HL-60 (cell line): ENCODE data around the gene NR1H4.

Experiments
- DNase-seq, 2 experiments: peaks; one replicate each; pipeline ENCODE4 v3.0.0-alpha.2; 2010 to 2020; ENCODE audit warnings: low read depth in 1 of 2, low spot score in 1 of 2
- H3K27ac ChIP-seq: fragments of 250-450 bp; sonication (Bioruptor Pico); replicated peaks from 2 replicates; pipeline ENCODE4 v1.5.1; 2020; ENCODE audit warnings: mild to moderate bottlenecking, moderate library complexity
- H3K27me3 ChIP-seq: fragments of 250-450 bp; sonication (Bioruptor Pico); 2 replicates; pipeline ENCODE4 v1.5.1; 2021; ENCODE audit warnings: mild to moderate bottlenecking, moderate library complexity; ENCODE audit not compliant: insufficient read depth, poor library complexity, severe bottlenecking
- H3K4me3 ChIP-seq: replicated peaks from 2 replicates; pipeline ENCODE4 v1.5.1; 2011; ENCODE audit warnings: mild to moderate bottlenecking, control low read depth, low read length; ENCODE audit not compliant: insufficient read depth
- CTCF ChIP-seq: IDR thresholded peaks from one replicate; pipeline ENCODE4 v1.5.1; 2011; ENCODE audit warnings: low read length, control low read depth, inconsistent platforms; ENCODE audit not compliant: insufficient read depth
- GABPA ChIP-seq: IDR thresholded peaks from 2 replicates; pipeline ENCODE4 v1.6.1; 2012; ENCODE audit warnings: low read depth
- POLR2AphosphoS5 ChIP-seq: IDR thresholded peaks from 2 replicates; pipeline ENCODE4 v1.6.1; 2012; ENCODE audit warnings: low read depth
- SPI1 ChIP-seq: IDR thresholded peaks from 2 replicates; pipeline ENCODE4 v1.6.1; 2012; ENCODE audit warnings: low read depth, mild to moderate bottlenecking, borderline replicate concordance
- TF ChIP-seq, protein P1 (sequence below): IDR thresholded peaks from 2 replicates; pipeline ENCODE4 v1.6.1; 2012; ENCODE audit warnings: low read depth; ENCODE audit not compliant: insufficient replicate concordance

Gene NR1H4

DNA sequence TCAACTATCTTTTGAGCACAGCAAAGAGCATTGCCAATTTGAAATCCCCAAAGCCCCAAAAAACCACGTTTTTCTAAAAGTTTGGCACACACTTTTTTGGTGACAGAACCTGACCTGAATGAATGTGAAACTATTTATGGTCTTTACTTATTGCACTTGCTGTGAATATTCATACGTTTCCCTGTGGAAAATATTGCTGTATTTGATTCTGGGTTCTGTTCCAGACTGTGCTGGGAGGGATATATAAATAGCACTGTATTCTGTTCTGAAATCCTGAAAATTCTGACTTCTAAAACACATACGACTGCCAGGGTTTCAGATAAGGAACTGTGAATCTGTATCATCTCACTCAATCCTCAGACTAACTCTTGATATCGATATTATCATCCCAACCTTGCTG, 35.1 kb downstream of the NR1H4 start:
- Histone ChIP-seq H3K27me3 (no peaks in the 10 kb centered on the region), H3K4me3 (no peak overlapping the region), H3K27ac (no peak overlapping the region)
- DNase-seq = no peak
- TF ChIP-seq CTCF (no peak), SPI1 (no peak), POLR2AphosphoS5 (no peak), GABPA (no peak)
- TF ChIP-seq, protein P1, sequence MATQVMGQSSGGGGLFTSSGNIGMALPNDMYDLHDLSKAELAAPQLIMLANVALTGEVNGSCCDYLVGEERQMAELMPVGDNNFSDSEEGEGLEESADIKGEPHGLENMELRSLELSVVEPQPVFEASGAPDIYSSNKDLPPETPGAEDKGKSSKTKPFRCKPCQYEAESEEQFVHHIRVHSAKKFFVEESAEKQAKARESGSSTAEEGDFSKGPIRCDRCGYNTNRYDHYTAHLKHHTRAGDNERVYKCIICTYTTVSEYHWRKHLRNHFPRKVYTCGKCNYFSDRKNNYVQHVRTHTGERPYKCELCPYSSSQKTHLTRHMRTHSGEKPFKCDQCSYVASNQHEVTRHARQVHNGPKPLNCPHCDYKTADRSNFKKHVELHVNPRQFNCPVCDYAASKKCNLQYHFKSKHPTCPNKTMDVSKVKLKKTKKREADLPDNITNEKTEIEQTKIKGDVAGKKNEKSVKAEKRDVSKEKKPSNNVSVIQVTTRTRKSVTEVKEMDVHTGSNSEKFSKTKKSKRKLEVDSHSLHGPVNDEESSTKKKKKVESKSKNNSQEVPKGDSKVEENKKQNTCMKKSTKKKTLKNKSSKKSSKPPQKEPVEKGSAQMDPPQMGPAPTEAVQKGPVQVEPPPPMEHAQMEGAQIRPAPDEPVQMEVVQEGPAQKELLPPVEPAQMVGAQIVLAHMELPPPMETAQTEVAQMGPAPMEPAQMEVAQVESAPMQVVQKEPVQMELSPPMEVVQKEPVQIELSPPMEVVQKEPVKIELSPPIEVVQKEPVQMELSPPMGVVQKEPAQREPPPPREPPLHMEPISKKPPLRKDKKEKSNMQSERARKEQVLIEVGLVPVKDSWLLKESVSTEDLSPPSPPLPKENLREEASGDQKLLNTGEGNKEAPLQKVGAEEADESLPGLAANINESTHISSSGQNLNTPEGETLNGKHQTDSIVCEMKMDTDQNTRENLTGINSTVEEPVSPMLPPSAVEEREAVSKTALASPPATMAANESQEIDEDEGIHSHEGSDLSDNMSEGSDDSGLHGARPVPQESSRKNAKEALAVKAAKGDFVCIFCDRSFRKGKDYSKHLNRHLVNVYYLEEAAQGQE = no peak

DNA sequence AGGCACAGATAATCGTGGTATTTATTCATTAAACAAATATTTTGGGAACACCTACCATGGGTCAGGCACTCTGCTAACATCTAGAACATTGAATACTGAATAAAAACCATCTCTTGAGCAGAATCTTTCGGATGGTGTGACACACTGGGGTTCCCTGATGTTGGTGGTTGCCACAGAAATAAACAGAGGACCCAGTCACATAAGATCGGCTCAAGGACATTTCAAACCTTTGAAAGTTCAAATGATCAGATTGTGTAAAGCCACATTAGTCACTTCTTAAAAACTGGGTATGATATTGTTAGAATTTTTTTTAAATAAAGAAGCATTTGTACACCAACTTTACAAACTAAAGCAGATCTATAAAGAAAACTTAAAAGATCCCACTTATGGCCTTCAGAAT, 39.0 kb downstream of the NR1H4 start:
- Histone ChIP-seq H3K27ac (no peak overlapping the region), H3K27me3 (no peaks in the 10 kb centered on the region), H3K4me3 (no peak overlapping the region)
- no peak for DNase-seq
- no peak for TF ChIP-seq CTCF
- no peak for TF ChIP-seq SPI1
- no peak for TF ChIP-seq POLR2AphosphoS5
- TF ChIP-seq, protein P1 = no peak
- no peak for TF ChIP-seq GABPA

DNA sequence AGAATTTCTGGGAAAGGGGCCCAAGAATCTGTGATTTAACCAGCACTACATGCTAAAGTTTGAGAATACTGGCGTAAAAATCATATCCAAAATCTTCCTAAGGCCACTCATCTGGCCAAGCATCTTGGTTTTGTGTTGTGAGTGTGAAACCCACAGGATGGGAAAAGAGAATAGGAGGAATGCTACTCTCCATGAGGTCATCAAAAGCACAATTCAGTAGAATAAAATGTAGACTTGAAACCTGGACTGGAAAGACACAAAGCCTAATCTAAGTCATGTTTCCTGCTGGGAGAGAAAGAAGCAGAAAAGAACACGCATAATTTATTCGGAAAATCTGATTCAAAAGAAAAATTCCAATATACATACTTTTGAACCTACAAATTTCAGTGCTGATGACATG, 42.3 kb downstream of the NR1H4 start:
- Histone ChIP-seq H3K27me3 (no peaks in the 10 kb centered on the region), H3K4me3 (no peak overlapping the region), H3K27ac (no peak overlapping the region)
- no peak for DNase-seq
- TF ChIP-seq POLR2AphosphoS5 (no peak), GABPA (no peak), CTCF (no peak), SPI1 (no peak)
- TF ChIP-seq, protein P1 = no peak
